Ishikawa (cell line): ENCODE data around the gene SLC37A3.

Experiments
- CEBPB ChIP-seq: IDR thresholded peaks from 2 replicates; pipeline ENCODE4 v1.6.1; 2012
- CREB1 ChIP-seq: IDR thresholded peaks from 2 replicates; pipeline ENCODE4 v1.6.1; 2012; ENCODE audit warnings: low read depth
- EGR1 ChIP-seq: IDR thresholded peaks from 2 replicates; pipeline ENCODE4 v1.6.1; 2012
- EP300 ChIP-seq: IDR thresholded peaks from 2 replicates; pipeline ENCODE4 v1.6.1; 2012; ENCODE audit warnings: borderline replicate concordance
- FOXM1 ChIP-seq: IDR thresholded peaks from 2 replicates; pipeline ENCODE4 v1.6.1; 2012; ENCODE audit warnings: low read depth, borderline replicate concordance
- NFIC ChIP-seq: IDR thresholded peaks from 2 replicates; pipeline ENCODE4 v1.6.1; 2012
- RAD21 ChIP-seq: IDR thresholded peaks from 2 replicates; pipeline ENCODE4 v1.6.1; 2012; ENCODE audit warnings: low read depth
- TAF1 ChIP-seq: IDR thresholded peaks from 2 replicates; pipeline ENCODE4 v1.6.1; 2012; ENCODE audit warnings: low read depth, mild to moderate bottlenecking
- TCF12 ChIP-seq: IDR thresholded peaks from 2 replicates; pipeline ENCODE4 v1.6.1; 2012; ENCODE audit warnings: low read depth
- TEAD4 ChIP-seq: IDR thresholded peaks from 2 replicates; pipeline ENCODE4 v1.6.1; 2012
- YY1 ChIP-seq: IDR thresholded peaks from 2 replicates; pipeline ENCODE4 v1.6.1; 2012; ENCODE audit warnings: low read depth
- ZBTB7A ChIP-seq: IDR thresholded peaks from 2 replicates; pipeline ENCODE4 v1.6.1; 2012; ENCODE audit warnings: low read depth
- TF ChIP-seq, protein P1 (sequence below): IDR thresholded peaks from 2 replicates; pipeline ENCODE4 v1.6.1; 2012
- TF ChIP-seq, protein P2 (sequence below): IDR thresholded peaks from 2 replicates; pipeline ENCODE4 v1.6.1; 2012
- TF ChIP-seq, protein P3 (sequence below): IDR thresholded peaks from 2 replicates; pipeline ENCODE4 v1.6.1; 2012; ENCODE audit warnings: low read depth, mild to moderate bottlenecking

The SLC37A3 gene

GRCh38 chr7:140349144-140349771 lies 49.1 kb downstream of the SLC37A3 start:
- no peak for TF ChIP-seq ZBTB7A
- TF ChIP-seq, protein P1, sequence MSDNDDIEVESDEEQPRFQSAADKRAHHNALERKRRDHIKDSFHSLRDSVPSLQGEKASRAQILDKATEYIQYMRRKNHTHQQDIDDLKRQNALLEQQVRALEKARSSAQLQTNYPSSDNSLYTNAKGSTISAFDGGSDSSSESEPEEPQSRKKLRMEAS = no peak
- no peak for TF ChIP-seq FOXM1
- no peak for TF ChIP-seq CEBPB

GRCh38 chr7:140348161-140348849 lies 50.0 kb downstream of the SLC37A3 start:
- TF ChIP-seq ZBTB7A (no peak), TAF1 (no peak), EP300 (no peak), TEAD4 (no peak), CEBPB (no peak), TCF12 (no peak), EGR1 (no peak), CREB1 (no peak), NFIC (no peak), RAD21 (no peak), FOXM1 (no peak), YY1 (no peak)
- TF ChIP-seq, protein P1 = no peak
- TF ChIP-seq, protein P2, sequence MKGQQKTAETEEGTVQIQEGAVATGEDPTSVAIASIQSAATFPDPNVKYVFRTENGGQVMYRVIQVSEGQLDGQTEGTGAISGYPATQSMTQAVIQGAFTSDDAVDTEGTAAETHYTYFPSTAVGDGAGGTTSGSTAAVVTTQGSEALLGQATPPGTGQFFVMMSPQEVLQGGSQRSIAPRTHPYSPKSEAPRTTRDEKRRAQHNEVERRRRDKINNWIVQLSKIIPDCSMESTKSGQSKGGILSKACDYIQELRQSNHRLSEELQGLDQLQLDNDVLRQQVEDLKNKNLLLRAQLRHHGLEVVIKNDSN = no peak
- TF ChIP-seq, protein P3, sequence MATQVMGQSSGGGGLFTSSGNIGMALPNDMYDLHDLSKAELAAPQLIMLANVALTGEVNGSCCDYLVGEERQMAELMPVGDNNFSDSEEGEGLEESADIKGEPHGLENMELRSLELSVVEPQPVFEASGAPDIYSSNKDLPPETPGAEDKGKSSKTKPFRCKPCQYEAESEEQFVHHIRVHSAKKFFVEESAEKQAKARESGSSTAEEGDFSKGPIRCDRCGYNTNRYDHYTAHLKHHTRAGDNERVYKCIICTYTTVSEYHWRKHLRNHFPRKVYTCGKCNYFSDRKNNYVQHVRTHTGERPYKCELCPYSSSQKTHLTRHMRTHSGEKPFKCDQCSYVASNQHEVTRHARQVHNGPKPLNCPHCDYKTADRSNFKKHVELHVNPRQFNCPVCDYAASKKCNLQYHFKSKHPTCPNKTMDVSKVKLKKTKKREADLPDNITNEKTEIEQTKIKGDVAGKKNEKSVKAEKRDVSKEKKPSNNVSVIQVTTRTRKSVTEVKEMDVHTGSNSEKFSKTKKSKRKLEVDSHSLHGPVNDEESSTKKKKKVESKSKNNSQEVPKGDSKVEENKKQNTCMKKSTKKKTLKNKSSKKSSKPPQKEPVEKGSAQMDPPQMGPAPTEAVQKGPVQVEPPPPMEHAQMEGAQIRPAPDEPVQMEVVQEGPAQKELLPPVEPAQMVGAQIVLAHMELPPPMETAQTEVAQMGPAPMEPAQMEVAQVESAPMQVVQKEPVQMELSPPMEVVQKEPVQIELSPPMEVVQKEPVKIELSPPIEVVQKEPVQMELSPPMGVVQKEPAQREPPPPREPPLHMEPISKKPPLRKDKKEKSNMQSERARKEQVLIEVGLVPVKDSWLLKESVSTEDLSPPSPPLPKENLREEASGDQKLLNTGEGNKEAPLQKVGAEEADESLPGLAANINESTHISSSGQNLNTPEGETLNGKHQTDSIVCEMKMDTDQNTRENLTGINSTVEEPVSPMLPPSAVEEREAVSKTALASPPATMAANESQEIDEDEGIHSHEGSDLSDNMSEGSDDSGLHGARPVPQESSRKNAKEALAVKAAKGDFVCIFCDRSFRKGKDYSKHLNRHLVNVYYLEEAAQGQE = no peak

GRCh38 chr7:140347218-140347617 lies 51.1 kb downstream of the SLC37A3 start:
- TF ChIP-seq, protein P2 = no peak
- no peak for TF ChIP-seq ZBTB7A
- no peak for TF ChIP-seq TCF12

- TF ChIP-seq YY1 (no peak), TAF1 (no peak), CEBPB (no peak), CREB1 (no peak), EP300 (no peak), NFIC (no peak), ZBTB7A (no peak), TEAD4 (no peak), TCF12 (no peak), RAD21 (no peak), FOXM1 (no peak), EGR1 (no peak)
- TF ChIP-seq, protein P3 = no peak
- TF ChIP-seq, protein P1 = no peak
- TF ChIP-seq, protein P2 = no peak
Measured at GRCh38 chr7:140345426-140345825, 52.9 kb downstream of the SLC37A3 start.
